Loucy (cell line): ENCODE data around the gene TOR4A.

Experiments
- H2AFZ ChIP-seq: fragments of 200-600 bp; sonication (generic); 2 replicates; pipeline ENCODE4 v1.6.0; 2016; ENCODE audit warnings: antibody characterized with exemption, mild to moderate bottlenecking, low read length, moderate library complexity
- H3F3A ChIP-seq: fragments of 200-600 bp; 2 replicates; pipeline ENCODE4 v1.6.0; 2016; ENCODE audit warnings: antibody characterized with exemption, low read depth, mild to moderate bottlenecking
- H3K27me3 ChIP-seq: fragments of 200-600 bp; sonication (generic); 2 replicates; pipeline ENCODE4 v1.6.1; 2014; ENCODE audit warnings: low read length, mild to moderate bottlenecking; ENCODE audit not compliant: insufficient read depth, poor library complexity, severe bottlenecking
- H3K36me3 ChIP-seq: fragments of 200-600 bp; sonication (generic); 2 replicates; pipeline ENCODE4 v1.6.1; 2016; ENCODE audit warnings: low read length; ENCODE audit not compliant: insufficient read depth
- H3K4me1 ChIP-seq: fragments of 200-600 bp; sonication (generic); 2 replicates; pipeline ENCODE4 v1.5.1; 2014; ENCODE audit warnings: low read length, mild to moderate bottlenecking; ENCODE audit not compliant: insufficient read depth, poor library complexity, severe bottlenecking
- H3K4me2 ChIP-seq: fragments of 200-600 bp; sonication (generic); 2 replicates; pipeline ENCODE4 v1.6.0; 2014; ENCODE audit warnings: antibody characterized with exemption, low read length, low read depth, mild to moderate bottlenecking; ENCODE audit not compliant: poor library complexity, severe bottlenecking
- H3K4me3 ChIP-seq: fragments of 200-600 bp; sonication (generic); 2 replicates; pipeline ENCODE4 v1.5.1; 2014; ENCODE audit warnings: low read length, mild to moderate bottlenecking, mixed read lengths; ENCODE audit not compliant: poor library complexity, severe bottlenecking
- H3K79me2 ChIP-seq: fragments of 200-600 bp; sonication (generic); 2 replicates; pipeline ENCODE4 v1.6.1; 2014; ENCODE audit warnings: low read length; ENCODE audit not compliant: insufficient read depth
- H3K9ac ChIP-seq: fragments of 200-600 bp; sonication (generic); 2 replicates; pipeline ENCODE4 v1.6.0; 2014; ENCODE audit warnings: mild to moderate bottlenecking, low read depth, low read length, moderate library complexity; ENCODE audit not compliant: poor library complexity, severe bottlenecking
- H3K9me2 ChIP-seq: fragments of 200-600 bp; sonication (generic); replicated peaks from 2 replicates; pipeline ENCODE4 v1.6.1; 2016; ENCODE audit warnings: low read depth, low read length, mixed read lengths
- H3K9me3 ChIP-seq: fragments of 200-600 bp; sonication (generic); 2 replicates; pipeline ENCODE4 v1.6.1; 2014; ENCODE audit warnings: mild to moderate bottlenecking, antibody characterized with exemption, low read length, low read depth; ENCODE audit not compliant: insufficient read depth
- H4K20me1 ChIP-seq: fragments of 200-600 bp; sonication (generic); 2 replicates; pipeline ENCODE4 v1.6.0; 2014; ENCODE audit warnings: antibody characterized with exemption, low read length, mild to moderate bottlenecking; ENCODE audit not compliant: insufficient read depth, poor library complexity, severe bottlenecking
- CTCF ChIP-seq: fragments of 200-600 bp; sonication (generic); conservative IDR thresholded peaks from 2 replicates; pipeline ENCODE4 v1.5.1; 2014; ENCODE audit warnings: mild to moderate bottlenecking, antibody characterized with exemption, low read length
- EZH2phosphoT487 ChIP-seq: fragments of 200-600 bp; IDR thresholded peaks from 2 replicates; pipeline ENCODE4 v1.6.1; 2018; ENCODE audit warnings: antibody characterized with exemption, mild to moderate bottlenecking, moderate library complexity, borderline replicate concordance

Gene TOR4A

GRCh38 chr9:137307255-137308056 lies 29.9 kb downstream of the TOR4A start:
- no peaks in the 10 kb centered on the region for H3K79me2 ChIP-seq
- TF ChIP-seq EZH2phosphoT487 (no peak), CTCF (no peak)
- H2AFZ ChIP-seq, result no peak overlapping the region
- no peak overlapping the region for H3K4me3 ChIP-seq
- no peaks in the 10 kb centered on the region for H3F3A ChIP-seq
- no peak overlapping the region for H3K4me2 ChIP-seq
- H3K27me3 ChIP-seq, result no peaks in the 10 kb centered on the region
- H4K20me1 ChIP-seq, result no peaks in the 10 kb centered on the region
- H3K4me1 ChIP-seq, result no peaks in the 10 kb centered on the region
- no peaks in the 10 kb centered on the region for H3K9me2 ChIP-seq
- H3K36me3 ChIP-seq, result no peaks in the 10 kb centered on the region
- no peak overlapping the region for H3K9ac ChIP-seq
- H3K9me3 ChIP-seq, result no peaks in the 10 kb centered on the region

GRCh38 chr9:137308057-137308619 lies 30.6 kb downstream of the TOR4A start:
- Histone ChIP-seq H3K79me2 (no peaks in the 10 kb centered on the region), H3K9me3 (no peaks in the 10 kb centered on the region), H3F3A (no peaks in the 10 kb centered on the region), H3K9ac (no peak overlapping the region), H3K4me2 (no peak overlapping the region), H2AFZ (no peak overlapping the region), H3K9me2 (no peaks in the 10 kb centered on the region), H3K4me3 (no peak overlapping the region), H4K20me1 (no peaks in the 10 kb centered on the region), H3K4me1 (no peaks in the 10 kb centered on the region), H3K36me3 (no peaks in the 10 kb centered on the region), H3K27me3 (no peaks in the 10 kb centered on the region)
- TF ChIP-seq EZH2phosphoT487, result no peak
- no peak for TF ChIP-seq CTCF

GRCh38 chr9:137309368-137310188 lies 32.1 kb downstream of the TOR4A start:
- Histone ChIP-seq H3K9me2 (no peaks in the 10 kb centered on the region), H3K9ac (no peak overlapping the region), H2AFZ (no peak overlapping the region), H3K9me3 (no peaks in the 10 kb centered on the region), H3K79me2 (no peaks in the 10 kb centered on the region), H3F3A (no peaks in the 10 kb centered on the region), H3K27me3 (no peaks in the 10 kb centered on the region), H3K36me3 (no peaks in the 10 kb centered on the region), H3K4me1 (no peaks in the 10 kb centered on the region), H3K4me2 (no peak overlapping the region), H3K4me3 (no peak overlapping the region), H4K20me1 (no peaks in the 10 kb centered on the region)
- no peak for TF ChIP-seq CTCF
- TF ChIP-seq EZH2phosphoT487, result no peak
